HG03280 (cell line): Measurements from ENCODE around the gene CSRNP3.
"Not testable (repeated sequence)": the region's sequence is repeated elsewhere in the genome, so short reads cannot be mapped to it uniquely, and the experiment has no call there.

Experiments
- ATAC-seq: cut with Tn5 transposase; IDR thresholded peaks from one replicate; pipeline ENCODE4 v1.9.1; 2021; ENCODE audit warnings: mild to moderate bottlenecking, moderate library complexity; ENCODE audit not compliant: unreplicated experiment

The CSRNP3 gene

GRCh38 chr2:165630236-165630635 lies 160.7 kb downstream of the CSRNP3 start:
- ATAC-seq: no peak

- ATAC-seq: no peak
Observed at GRCh38 chr2:165631089-165631488, 161.6 kb downstream of the CSRNP3 start.

- no peak for ATAC-seq
Observed at GRCh38 chr2:165632594-165632993, 163.1 kb downstream of the CSRNP3 start.

- no peak for ATAC-seq
Observed at GRCh38 chr2:165633431-165633830, 163.9 kb downstream of the CSRNP3 start.

DNA sequence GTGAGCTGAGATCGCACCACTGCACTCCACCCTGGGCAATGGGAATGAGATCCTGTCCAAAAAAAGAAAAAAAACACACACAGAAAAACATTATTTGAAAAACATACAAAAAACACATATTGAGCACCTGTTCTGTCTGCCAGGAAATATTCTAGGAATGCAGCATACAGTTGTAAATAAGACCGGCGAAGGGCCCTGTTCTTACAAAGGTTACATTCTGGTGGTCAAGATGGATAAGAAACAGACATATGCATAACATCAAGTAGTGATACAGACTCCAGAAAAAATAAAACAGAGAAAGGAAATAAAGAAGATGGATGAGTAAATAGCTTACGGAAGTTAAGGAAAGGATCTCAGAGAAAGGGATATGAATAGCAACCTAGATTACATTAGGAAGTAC lies 164.8 kb downstream of the CSRNP3 start:
- no peak for ATAC-seq

DNA sequence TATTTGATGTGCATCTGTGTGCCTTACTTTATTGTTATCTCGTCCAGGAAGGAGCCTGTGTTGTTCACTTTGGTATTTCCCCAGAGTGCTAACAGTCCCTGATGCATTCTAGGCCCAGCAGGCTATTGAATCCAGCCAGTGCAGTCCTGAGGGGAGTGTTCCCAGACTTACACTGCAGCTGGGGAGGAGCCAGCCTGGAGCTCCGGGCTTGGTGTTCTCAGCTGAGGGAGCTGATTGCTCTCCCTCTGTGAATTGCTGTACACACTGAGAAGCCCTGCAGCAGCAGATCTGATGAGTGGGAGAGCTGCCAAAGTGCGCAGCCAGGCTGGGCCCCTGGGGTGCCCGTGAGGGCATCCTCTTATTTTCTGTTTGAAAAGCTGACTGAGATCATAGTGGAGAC lies 165.4 kb downstream of the CSRNP3 start:
- no peak for ATAC-seq

DNA sequence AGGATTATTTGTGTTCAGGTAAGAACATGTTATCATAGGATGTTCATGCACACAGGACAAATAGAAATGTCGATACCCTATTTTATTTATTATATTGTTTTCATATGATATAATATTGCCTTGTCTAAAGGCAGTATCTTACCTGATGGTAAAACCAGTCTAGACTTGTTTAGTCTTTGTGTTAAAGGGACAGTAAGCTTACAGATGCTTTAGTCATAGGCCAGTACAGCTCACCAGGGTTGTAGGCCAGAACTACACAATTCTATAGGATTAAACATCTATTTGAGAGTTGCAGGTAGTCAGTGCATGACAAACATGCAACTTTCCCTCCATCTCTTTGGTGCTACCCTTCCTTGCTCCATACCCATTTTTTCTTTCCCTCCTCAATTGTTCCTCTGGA lies 166.0 kb downstream of the CSRNP3 start:
- no peak for ATAC-seq

DNA sequence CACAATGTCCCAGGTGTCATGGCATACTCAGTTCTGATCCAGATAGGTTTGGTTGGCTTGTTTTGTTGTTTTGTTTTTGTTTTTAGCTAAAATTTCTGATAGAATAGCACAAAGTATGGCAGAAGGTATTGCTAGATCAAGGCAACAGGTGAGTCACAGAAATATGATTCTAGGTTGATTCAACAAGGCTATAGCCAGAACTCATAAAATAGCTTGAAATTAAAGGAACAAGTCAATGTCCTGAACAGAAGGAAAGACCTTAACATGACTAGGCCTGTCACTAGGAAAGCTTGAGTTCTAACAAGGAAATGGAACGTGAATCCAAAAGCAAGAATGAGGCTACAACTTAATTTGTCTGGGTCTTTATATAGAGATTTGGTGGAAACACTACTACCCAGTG lies 167.5 kb downstream of the CSRNP3 start:
- ATAC-seq: no peak

GRCh38 chr2:165637396-165637795 lies 167.9 kb downstream of the CSRNP3 start:
- ATAC-seq: no peak

DNA sequence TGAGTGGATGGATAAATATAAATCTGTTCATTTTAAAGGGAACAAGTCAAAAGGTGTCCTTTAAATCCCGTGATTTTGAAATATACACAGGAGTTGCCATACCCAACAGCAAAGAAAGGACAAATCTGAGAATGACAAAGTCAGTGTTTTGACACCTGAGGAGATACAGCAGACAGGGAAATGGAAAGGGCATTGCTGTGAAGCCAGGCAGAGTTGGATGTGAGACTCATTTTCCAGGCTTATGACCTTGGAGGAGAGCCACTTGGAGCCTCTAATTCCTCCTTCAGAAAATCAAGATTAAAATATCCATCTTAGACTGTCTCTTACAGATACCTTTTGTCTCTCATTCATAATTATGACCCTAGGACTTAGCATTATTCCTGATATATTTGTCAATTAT lies 170.0 kb downstream of the CSRNP3 start:
- no peak for ATAC-seq

GRCh38 chr2:165640247-165640929 lies 170.9 kb downstream of the CSRNP3 start:
- ATAC-seq: no peak

DNA sequence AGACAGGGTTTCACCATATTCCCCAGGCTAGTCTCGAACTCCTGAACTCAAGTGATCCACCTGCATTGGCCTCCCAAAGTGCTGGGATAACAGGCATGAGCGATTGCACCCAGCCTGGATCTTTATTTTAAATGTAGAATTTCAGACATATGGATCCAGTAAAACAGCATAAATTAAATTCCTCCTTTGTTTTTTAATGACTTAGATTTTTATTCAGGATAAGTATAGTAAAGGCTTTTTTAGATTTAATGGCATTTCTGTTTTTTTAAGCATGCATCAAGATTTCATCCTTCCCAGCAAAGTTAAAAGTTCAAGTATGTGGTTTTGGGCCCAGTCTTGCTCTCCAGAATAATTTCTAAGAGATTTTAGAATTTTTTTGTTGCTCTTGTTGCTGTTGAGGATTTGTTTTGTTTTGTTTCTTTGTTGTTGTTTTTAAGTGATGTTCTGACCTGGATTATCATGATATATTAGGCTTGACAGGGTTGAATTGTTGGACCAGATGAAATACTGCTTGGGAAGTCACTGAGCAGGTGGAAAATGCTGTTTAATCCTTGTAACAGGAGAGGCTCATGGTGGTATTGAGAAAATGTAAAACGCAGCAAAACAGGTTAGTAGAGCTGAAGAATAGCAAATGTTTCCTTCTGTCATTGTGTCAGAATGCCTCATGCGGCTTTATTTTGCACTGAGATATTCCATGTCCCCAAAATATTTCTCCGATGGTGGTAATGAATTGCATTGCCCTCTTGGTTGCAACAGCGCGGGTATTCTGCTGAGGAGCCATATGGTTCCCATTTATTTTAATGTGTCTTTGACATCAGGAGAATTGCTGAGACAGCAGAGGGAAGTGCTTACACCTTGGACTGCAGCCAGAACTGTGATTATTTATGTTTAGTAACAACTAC lies 176.7 kb downstream of the CSRNP3 start:
- ATAC-seq: no peak

DNA sequence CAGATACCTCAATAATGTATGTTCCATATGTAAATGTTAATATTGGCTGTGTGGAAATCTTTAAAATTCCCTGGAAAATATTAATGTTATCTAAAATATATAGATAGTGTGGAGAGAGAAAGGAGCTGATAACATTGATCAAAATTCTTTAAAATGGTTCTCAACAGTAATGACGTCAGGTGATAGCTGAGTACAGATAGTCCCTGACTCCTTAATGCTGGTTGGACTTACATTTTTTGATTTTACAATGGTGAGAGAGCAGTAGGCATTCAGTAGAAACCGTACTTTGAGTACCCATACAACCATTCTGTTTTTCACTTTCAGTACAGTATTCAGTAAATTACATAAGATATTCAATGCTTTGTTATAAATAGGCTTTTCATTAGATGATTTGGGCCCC lies 177.9 kb downstream of the CSRNP3 start:
- ATAC-seq: no peak

- no peak for ATAC-seq
Observed at GRCh38 chr2:165648801-165649200, 179.3 kb downstream of the CSRNP3 start.

- ATAC-seq: no peak
Observed at GRCh38 chr2:165651233-165651632, 181.7 kb downstream of the CSRNP3 start.

DNA sequence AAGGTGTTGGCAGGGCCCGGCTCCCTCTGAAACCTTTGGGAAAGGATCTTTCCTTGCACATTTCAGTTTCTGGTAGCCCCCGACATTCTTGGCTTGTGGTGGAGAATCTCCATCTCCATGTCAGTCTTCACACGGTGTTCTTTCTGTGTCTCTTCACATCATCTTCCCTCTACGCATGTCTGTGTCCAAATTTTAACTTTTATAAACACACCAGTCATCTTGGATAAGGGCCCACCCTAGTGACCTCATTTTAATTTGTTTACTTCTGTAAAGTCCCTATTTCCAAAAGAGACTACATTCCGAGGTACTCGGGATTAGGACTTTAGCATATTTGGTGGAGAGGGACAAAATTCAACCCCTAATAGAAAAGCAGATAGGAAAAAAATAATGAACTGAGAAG lies 186.2 kb downstream of the CSRNP3 start:
- no peak for ATAC-seq

DNA sequence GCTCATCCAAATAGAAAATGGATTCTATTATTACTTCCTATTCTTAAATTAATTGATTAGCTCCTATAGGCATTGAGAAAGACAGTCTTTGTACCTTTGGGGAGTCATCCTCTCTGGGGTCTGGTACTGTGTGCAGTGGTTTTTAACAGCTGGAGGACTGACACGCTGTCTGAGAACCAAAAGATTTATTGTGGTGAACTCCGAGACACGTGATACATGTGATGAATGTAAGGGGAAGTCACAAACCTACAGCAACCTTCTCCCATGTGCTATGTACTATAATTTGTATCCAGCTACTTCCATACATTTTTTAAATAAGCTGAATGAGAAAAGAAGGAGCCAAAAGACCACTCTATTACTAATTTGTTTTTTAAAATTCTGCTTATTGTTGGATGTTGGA lies 190.9 kb downstream of the CSRNP3 start:
- peak; percentile 60 for ATAC-seq

DNA sequence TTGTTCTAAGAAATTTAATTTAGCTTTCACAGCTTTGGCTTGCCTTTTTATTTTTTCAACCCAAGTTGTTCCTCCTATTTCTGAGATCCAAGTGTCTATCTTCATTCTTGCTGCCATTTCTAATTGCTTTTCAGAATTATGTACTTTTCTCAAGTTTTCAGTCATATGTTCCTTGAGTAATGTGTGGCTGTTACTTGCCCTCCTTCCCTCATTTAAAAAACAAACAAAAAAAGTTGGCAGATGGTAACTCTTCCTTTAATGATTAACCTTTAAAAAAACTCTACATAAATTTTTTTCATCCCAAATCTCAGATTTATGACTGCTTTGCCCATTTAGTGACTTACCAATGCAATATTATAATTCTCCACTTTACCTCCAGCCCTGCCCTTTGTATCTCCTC lies 193.2 kb downstream of the CSRNP3 start:
- no peak for ATAC-seq

GRCh38 chr2:165665614-165666013 lies 196.1 kb downstream of the CSRNP3 start:
- no peak for ATAC-seq

DNA sequence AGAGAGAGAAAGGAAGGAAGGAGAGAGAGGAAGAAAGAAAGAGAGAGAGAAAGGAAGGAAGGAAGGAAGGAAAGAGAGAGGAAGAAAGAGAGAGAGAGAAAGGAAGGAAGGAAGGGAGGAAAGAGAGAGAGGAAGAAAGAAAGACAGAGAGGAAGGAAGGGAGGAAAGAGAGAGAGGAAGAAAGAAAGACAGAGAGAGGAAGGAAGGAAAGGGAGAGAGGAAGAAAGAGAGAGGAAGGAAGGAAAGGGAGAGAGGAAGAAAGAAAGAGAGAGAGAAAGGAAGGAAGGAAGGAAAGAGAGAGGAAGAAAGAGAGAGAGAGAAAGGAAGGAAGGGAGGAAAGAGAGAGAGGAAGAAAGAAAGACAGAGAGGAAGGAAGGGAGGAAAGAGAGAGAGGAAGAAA lies 196.6 kb downstream of the CSRNP3 start:
- ATAC-seq: not testable (repeated sequence)

- ATAC-seq: no peak
Observed at GRCh38 chr2:165666605-165667004, 197.1 kb downstream of the CSRNP3 start.

- no peak for ATAC-seq
Observed at GRCh38 chr2:165667375-165667774, 197.9 kb downstream of the CSRNP3 start.
